IMR-90 (cell line): ENCODE measurements around the gene ME3. TPM values are rescaled to one million over a fixed set of nuclear protein-coding genes. Genes with fewer than 3 reads are reported as not detected.

Source experiments
- ATAC-seq: fragments of 200-7000 bp; cut with Tn5 transposase; 2 replicates; pipeline ENCODE4 v1.9.1; 2020; ENCODE audit warnings: low read depth, mild to moderate bottlenecking, moderate library complexity
- BruUV-seq: library from RNA; stranded (reverse); fragments of 400-500 nt; replicated peaks from 2 replicates; lab custom pipeline; 2021; lab: Mats Ljungman, UMichigan
- CTCF ChIA-PET: fragments of 300-600 bp; formaldehyde crosslinking; extraction: SDS; loops from one replicate; lab custom pipeline; 2021; ENCODE audit warnings: antibody characterized with exemption; lab: Yijun Ruan, JAX
- POLR2A ChIA-PET: fragments of 300-600 bp; sonication (Branson Sonifier 250); formaldehyde crosslinking; loops from one replicate; lab custom pipeline; 2022; ENCODE audit warnings: antibody characterized with exemption; ENCODE audit not compliant: unreplicated experiment; lab: Charles Lee
- DNase-seq: peaks from one replicate; pipeline ENCODE4 v3.0.0; 2013
- H2AFZ ChIP-seq: replicated peaks from 2 replicates; pipeline ENCODE3; 2013; ENCODE audit warnings: low read length, mild to moderate bottlenecking; ENCODE audit not compliant: poor library complexity
- H2AK5ac ChIP-seq: 2 replicates; pipeline ENCODE4 v1.6.1; 2013; ENCODE audit warnings: low read depth, low read length, inconsistent platforms
- H2AK9ac ChIP-seq: replicated peaks from 2 replicates; pipeline ENCODE3; 2013; ENCODE audit warnings: mild to moderate bottlenecking, low read depth, low read length, moderate library complexity; ENCODE audit not compliant: poor library complexity
- H2BK120ac ChIP-seq: 2 replicates; pipeline ENCODE4 v1.6.1; 2013; ENCODE audit warnings: low read depth, low read length, inconsistent platforms
- H2BK15ac ChIP-seq: 3 replicates; pipeline ENCODE4 v1.6.1; 2013; ENCODE audit warnings: low read depth, low read length, inconsistent platforms
- H2BK20ac ChIP-seq: 2 replicates; pipeline ENCODE4 v1.6.1; 2013; ENCODE audit warnings: low read depth, mild to moderate bottlenecking, inconsistent platforms, low read length, moderate library complexity
- H2BK5ac ChIP-seq: 2 replicates; pipeline ENCODE4 v1.6.1; 2013; ENCODE audit warnings: mild to moderate bottlenecking, low read depth, low read length, inconsistent platforms; ENCODE audit not compliant: poor library complexity, severe bottlenecking
- H3K14ac ChIP-seq: replicated peaks from 2 replicates; pipeline ENCODE4 v1.6.1; 2013; ENCODE audit warnings: low read depth, low read length, inconsistent platforms
- H3K18ac ChIP-seq: 2 replicates; pipeline ENCODE4 v1.6.1; 2013; ENCODE audit warnings: low read depth, low read length, control low read depth
- H3K23ac ChIP-seq: 2 replicates; pipeline ENCODE4 v1.6.1; 2013; ENCODE audit warnings: low read depth, low read length, inconsistent platforms
- H3K27ac ChIP-seq: 2 replicates; pipeline ENCODE4 v1.5.1; 2013; ENCODE audit warnings: mild to moderate bottlenecking, control low read depth, low read length; ENCODE audit not compliant: insufficient read depth
- H3K27me3 ChIP-seq: 2 replicates; pipeline ENCODE4 v1.6.1; 2013; ENCODE audit warnings: low read length; ENCODE audit not compliant: control insufficient read depth, insufficient read depth
- H3K36me3 ChIP-seq: 2 replicates; pipeline ENCODE4 v1.6.1; 2013; ENCODE audit warnings: low read length, mixed read lengths; ENCODE audit not compliant: control insufficient read depth, insufficient read depth
- H3K4ac ChIP-seq: 2 replicates; pipeline ENCODE4 v1.6.1; 2013; ENCODE audit warnings: low read depth, low read length, inconsistent platforms
- H3K4me1 ChIP-seq: 2 replicates; pipeline ENCODE4 v1.6.1; 2013; ENCODE audit warnings: low read length, mixed read lengths; ENCODE audit not compliant: control insufficient read depth, insufficient read depth
- H3K4me2 ChIP-seq: 2 replicates; pipeline ENCODE4 v1.6.1; 2013; ENCODE audit warnings: low read depth, mild to moderate bottlenecking, control low read depth, low read length, moderate library complexity
- H3K4me3 ChIP-seq: 2 replicates; pipeline ENCODE4 v1.5.1; 2013; ENCODE audit warnings: low read depth, mild to moderate bottlenecking, control low read depth, low read length, moderate library complexity; ENCODE audit not compliant: insufficient read depth
- H3K56ac ChIP-seq: 2 replicates; pipeline ENCODE4 v1.6.1; 2013; ENCODE audit warnings: low read length, inconsistent platforms; ENCODE audit not compliant: insufficient read depth; ENCODE audit errors: extremely low read depth
- H3K79me1 ChIP-seq, 2 experiments: 2 replicates each; pipeline ENCODE4 v1.6.1; 2013; ENCODE audit warnings: low read length in 2 of 2, inconsistent platforms in 1 of 2, low read depth in 1 of 2
- H3K9ac ChIP-seq: 2 replicates; pipeline ENCODE4 v1.6.1; 2013; ENCODE audit warnings: low read depth, low read length, control low read depth
- H3K9me1 ChIP-seq: 2 replicates; pipeline ENCODE4 v1.6.1; 2013; ENCODE audit warnings: low read length, inconsistent platforms; ENCODE audit not compliant: insufficient read depth
- H3K9me3 ChIP-seq: 2 replicates; pipeline ENCODE4 v1.6.1; 2013; ENCODE audit warnings: low read length; ENCODE audit not compliant: control insufficient read depth, insufficient read depth
- H4K20me1 ChIP-seq: 2 replicates; pipeline ENCODE4 v1.6.1; 2013; ENCODE audit warnings: low read length, inconsistent platforms; ENCODE audit not compliant: insufficient read depth
- H4K5ac ChIP-seq: 2 replicates; pipeline ENCODE4 v1.6.1; 2013; ENCODE audit warnings: mild to moderate bottlenecking, low read depth, low read length, control low read depth
- H4K8ac ChIP-seq, 2 experiments: 2 replicates each; pipeline ENCODE4 v1.6.1; 2013; ENCODE audit warnings: low read depth in 2 of 2, low read length in 2 of 2, control low read depth in 1 of 2, inconsistent platforms in 1 of 2
- H4K91ac ChIP-seq: 2 replicates; pipeline ENCODE4 v1.6.1; 2013; ENCODE audit warnings: low read depth, low read length, inconsistent platforms; ENCODE audit not compliant: insufficient read depth
- BHLHE40 ChIP-seq: fragments of 150-350 bp; IDR thresholded peaks from 2 replicates; pipeline ENCODE4 v1.6.1; 2016; ENCODE audit warnings: mild to moderate bottlenecking, low read depth, low read length
- CEBPB ChIP-seq: IDR thresholded peaks from 2 replicates; pipeline ENCODE4 v1.6.1; 2012; ENCODE audit warnings: low read depth, low read length, improper control_type of control experiment
- CHD1 ChIP-seq: IDR thresholded peaks from 2 replicates; pipeline ENCODE4 v1.6.1; 2012; ENCODE audit warnings: low read depth, low read length, improper control_type of control experiment
- CTCF ChIP-seq: conservative IDR thresholded peaks from 2 replicates; pipeline ENCODE4 v1.5.1; 2012; ENCODE audit warnings: mild to moderate bottlenecking, low read depth, low read length, improper control_type of control experiment
- FOS ChIP-seq: fragments of 150-350 bp; IDR thresholded peaks from 2 replicates; pipeline ENCODE4 v1.6.1; 2016; ENCODE audit warnings: low read depth, low read length
- MAFK ChIP-seq: IDR thresholded peaks from 2 replicates; pipeline ENCODE4 v1.6.1; 2012; ENCODE audit warnings: low read depth, low read length, improper control_type of control experiment
- MAZ ChIP-seq: IDR thresholded peaks from 2 replicates; pipeline ENCODE4 v1.6.1; 2012; ENCODE audit warnings: low read depth, mild to moderate bottlenecking, low read length, improper control_type of control experiment, moderate library complexity, borderline replicate concordance
- NFE2L2 ChIP-seq: fragments of 150-350 bp; IDR thresholded peaks from 2 replicates; pipeline ENCODE4 v1.6.1; 2016; ENCODE audit warnings: low read depth, mild to moderate bottlenecking, low read length
- POLR2A ChIP-seq: IDR thresholded peaks from 2 replicates; pipeline ENCODE4 v1.6.1; 2012; ENCODE audit warnings: mild to moderate bottlenecking, low read depth, low read length
- RAD21 ChIP-seq: IDR thresholded peaks from 2 replicates; pipeline ENCODE4 v1.6.1; 2012; ENCODE audit warnings: low read length, improper control_type of control experiment
- RCOR1 ChIP-seq: IDR thresholded peaks from 2 replicates; pipeline ENCODE4 v1.6.1; 2012; ENCODE audit warnings: mild to moderate bottlenecking, low read length, improper control_type of control experiment; ENCODE audit not compliant: insufficient replicate concordance
- RFX5 ChIP-seq: IDR thresholded peaks from 2 replicates; pipeline ENCODE4 v1.8.0; 2012; ENCODE audit warnings: low read depth, mild to moderate bottlenecking, low read length, moderate library complexity
- SMC3 ChIP-seq: fragments of 150-350 bp; IDR thresholded peaks from 2 replicates; pipeline ENCODE4 v1.6.1; 2016; ENCODE audit warnings: low read depth, mild to moderate bottlenecking, antibody characterized with exemption, low read length, moderate library complexity
- USF2 ChIP-seq: fragments of 150-350 bp; IDR thresholded peaks from 2 replicates; pipeline ENCODE4 v1.6.1; 2017; ENCODE audit warnings: mild to moderate bottlenecking, antibody characterized with exemption, low read length, low read depth
- WGBS, 2 experiments: methylation state at CpG; one replicate each; pipeline versions ENCODE4 v1.1.5 to v1.1.7; 2013; ENCODE audit warnings: missing lambda C conversion rate in 2 of 2; ENCODE audit not compliant: insufficient read length in 1 of 2; ENCODE audit errors: extremely low coverage in 2 of 2; 5-methylcytosine and 5-hydroxymethylcytosine counted together
- dilution Hi-C: fragments of 300-500 bp; cut with HindIII; formaldehyde crosslinking; loops from one replicate; pipeline ENCODE4 v1.14.3; 2018; ENCODE audit warnings: low sequenced_read_pairs; ENCODE audit not compliant: unreplicated experiment
- in situ Hi-C: fragments of 300-500 bp; cut with MboI; formaldehyde crosslinking; loops from 3 replicates; pipeline ENCODE4 v1.14.3; 2019; ENCODE audit warnings: low sequenced_read_pairs, inconsistent platforms, mixed read lengths
- intact Hi-C: fragments of 100-400 bp; cut with micrococcal nuclease; formaldehyde crosslinking; loops from 2 replicates; pipeline ENCODE4 v1.10.0; 2022
- polyA plus RNA-seq, 3 experiments: library from polyadenylated mRNA; depleted of rRNA; stranded (reverse); fragments of >200 nt; gene quantifications; 2 replicates each; pipeline ENCODE4 v1.2.3, GENCODE V29; 2012; ENCODE audit warnings: low replicate concordance in 1 of 3
- total RNA-seq: library from RNA; depleted of rRNA; stranded (reverse); fragments of >200 nt; gene quantifications from 2 replicates; pipeline ENCODE4 v1.2.3, GENCODE V29; 2012
- TF ChIP-seq, protein P1 (sequence below): fragments of 150-350 bp; IDR thresholded peaks from 2 replicates; pipeline ENCODE4 v1.6.1; 2016; ENCODE audit warnings: low read depth, mild to moderate bottlenecking, low read length, moderate library complexity, borderline replicate concordance

Gene ME3
- total and polyA plus RNA-seq, 2 of the 4 experiments (the other 2 are of a cell fraction), result 7.8 to 9.0 TPM

- Histone ChIP-seq H3K79me1 (no peaks in the 10 kb centered on the region; a peak in 1 of 4 replicates), H3K27ac (no peak overlapping the region), H4K91ac (no peak overlapping the region; the same call in 1 of the 2 replicates), H3K9me3 (no peaks in the 10 kb centered on the region), H3K4me1 (peaks cover 11% of the 10 kb centered on the region), H3K18ac (no peak overlapping the region), H3K23ac (no peak overlapping the region), H2BK15ac (peak overlapping the region; percentile 84; the same call in 1 of the 3 replicates), H3K4ac (peak overlapping the region; percentile 33), H2AFZ (no peak overlapping the region), H2AK9ac (peak overlapping the region; percentile 3), H2BK5ac (no peak overlapping the region), H2BK20ac (0 out of 2 replicates have a peak overlapping the region, but pooled peaks have one; percentile 18), H3K9ac (no peak overlapping the region), H3K56ac (no peak overlapping the region), H2BK120ac (peak overlapping the region; percentile 39; the same call in 1 of the 2 replicates), H4K20me1 (peaks cover 4% of the 10 kb centered on the region), H3K9me1 (peaks cover 32% of the 10 kb centered on the region), H4K5ac (no peak overlapping the region), H3K4me2 (no peak overlapping the region), H3K14ac (0 out of 2 replicates have a peak overlapping the region, but pooled peaks have one; percentile 10), H3K36me3 (no peaks in the 10 kb centered on the region), H3K27me3 (no peaks in the 10 kb centered on the region; the same call in 1 of the 2 replicates), H4K8ac (no peak overlapping the region), H2AK5ac (peak overlapping the region; percentile 38), H3K4me3 (no peak overlapping the region)
- no TSS peak for BruUV-seq
- DNase-seq, result no peak
- in situ Hi-C loops, result no loop called here
- 100% methylated on average over 2 of the region's 5 CpGs; no CpG with 5 or more reads in 1 of the 2 experiments for WGBS, 2 experiments
- ATAC-seq, result no peak
- dilution Hi-C loops, result no loop called here
- intact Hi-C loops, result no loop called here
- ChIA-PET POLR2A (no interaction called here), CTCF (interaction anchor here (0.9 kb wide), 1 partner anchor 79 kb away, joined by 3 read pairs; no protein-coding TSS in a partner anchor)
- TF ChIP-seq RAD21, result no peak
- TF ChIP-seq MAZ, result no peak
- no peak for TF ChIP-seq SMC3
- TF ChIP-seq, protein P1, sequence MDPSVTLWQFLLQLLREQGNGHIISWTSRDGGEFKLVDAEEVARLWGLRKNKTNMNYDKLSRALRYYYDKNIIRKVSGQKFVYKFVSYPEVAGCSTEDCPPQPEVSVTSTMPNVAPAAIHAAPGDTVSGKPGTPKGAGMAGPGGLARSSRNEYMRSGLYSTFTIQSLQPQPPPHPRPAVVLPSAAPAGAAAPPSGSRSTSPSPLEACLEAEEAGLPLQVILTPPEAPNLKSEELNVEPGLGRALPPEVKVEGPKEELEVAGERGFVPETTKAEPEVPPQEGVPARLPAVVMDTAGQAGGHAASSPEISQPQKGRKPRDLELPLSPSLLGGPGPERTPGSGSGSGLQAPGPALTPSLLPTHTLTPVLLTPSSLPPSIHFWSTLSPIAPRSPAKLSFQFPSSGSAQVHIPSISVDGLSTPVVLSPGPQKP, result no peak
- no peak for TF ChIP-seq CEBPB
- no peak for TF ChIP-seq NFE2L2
- TF ChIP-seq FOS, result no peak
- no peak for TF ChIP-seq MAFK
- no peak for TF ChIP-seq CTCF
- TF ChIP-seq RCOR1, result no peak
- no peak for TF ChIP-seq CHD1
- no peak for TF ChIP-seq RFX5
- TF ChIP-seq BHLHE40, result no peak
- TF ChIP-seq USF2, result no peak
- TF ChIP-seq POLR2A, result no peak
Measured at GRCh38 chr11:86486261-86487030, 186.0 kb downstream of the ME3 start.
